ENCODE results near the gene SIGLEC10. TPM values are rescaled to one million over a fixed set of nuclear protein-coding genes. Genes with fewer than 3 reads are reported as not detected.

Gene SIGLEC10, protein sequence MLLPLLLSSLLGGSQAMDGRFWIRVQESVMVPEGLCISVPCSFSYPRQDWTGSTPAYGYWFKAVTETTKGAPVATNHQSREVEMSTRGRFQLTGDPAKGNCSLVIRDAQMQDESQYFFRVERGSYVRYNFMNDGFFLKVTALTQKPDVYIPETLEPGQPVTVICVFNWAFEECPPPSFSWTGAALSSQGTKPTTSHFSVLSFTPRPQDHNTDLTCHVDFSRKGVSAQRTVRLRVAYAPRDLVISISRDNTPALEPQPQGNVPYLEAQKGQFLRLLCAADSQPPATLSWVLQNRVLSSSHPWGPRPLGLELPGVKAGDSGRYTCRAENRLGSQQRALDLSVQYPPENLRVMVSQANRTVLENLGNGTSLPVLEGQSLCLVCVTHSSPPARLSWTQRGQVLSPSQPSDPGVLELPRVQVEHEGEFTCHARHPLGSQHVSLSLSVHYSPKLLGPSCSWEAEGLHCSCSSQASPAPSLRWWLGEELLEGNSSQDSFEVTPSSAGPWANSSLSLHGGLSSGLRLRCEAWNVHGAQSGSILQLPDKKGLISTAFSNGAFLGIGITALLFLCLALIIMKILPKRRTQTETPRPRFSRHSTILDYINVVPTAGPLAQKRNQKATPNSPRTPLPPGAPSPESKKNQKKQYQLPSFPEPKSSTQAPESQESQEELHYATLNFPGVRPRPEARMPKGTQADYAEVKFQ
- not detected in 2 replicates for total RNA-seq

GRCh38 chr19:51417107-51417809 is at the start of gene SIGLEC10:
Gene SIGLEC10 (minus strand): TSS chr19:51417642. CDS start chr19:51417581, 61 bp downstream.

DNA sequence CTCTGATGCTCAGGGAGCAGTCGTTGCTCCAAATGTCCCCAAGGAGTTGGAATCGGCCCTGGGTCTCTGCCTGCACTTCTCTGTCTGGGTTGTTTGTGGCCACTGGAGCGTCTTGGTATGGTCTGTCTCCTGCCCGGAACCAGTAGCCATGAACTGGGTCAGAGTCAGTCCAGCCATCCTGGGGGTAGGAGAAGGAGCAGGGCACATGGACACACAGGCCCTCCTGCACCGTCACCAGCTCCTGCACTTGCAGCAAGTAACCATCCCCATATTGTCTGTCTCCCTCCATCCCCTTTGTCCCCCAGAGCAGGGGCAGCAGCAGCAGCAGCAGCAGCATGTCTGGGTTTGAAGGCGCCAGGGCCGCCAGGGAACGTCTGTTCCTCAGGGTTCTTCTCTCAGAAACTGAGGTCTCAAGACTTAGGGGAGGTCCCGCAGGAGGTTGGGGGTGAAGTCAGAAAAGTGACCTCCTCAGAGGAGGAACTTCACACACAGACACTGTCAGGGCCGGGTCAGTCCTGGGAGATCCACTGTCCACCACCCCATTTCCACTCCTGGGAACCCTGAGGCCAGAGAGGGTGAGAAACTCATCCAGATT is 40.7 kb upstream of the SIGLEC10 start, which contains the start of gene SIGLEC8:
Gene SIGLEC8 (minus strand): TSS at position 404 of the 595 bp plus-strand sequence. CDS start 67 bp downstream, at position 337.

DNA sequence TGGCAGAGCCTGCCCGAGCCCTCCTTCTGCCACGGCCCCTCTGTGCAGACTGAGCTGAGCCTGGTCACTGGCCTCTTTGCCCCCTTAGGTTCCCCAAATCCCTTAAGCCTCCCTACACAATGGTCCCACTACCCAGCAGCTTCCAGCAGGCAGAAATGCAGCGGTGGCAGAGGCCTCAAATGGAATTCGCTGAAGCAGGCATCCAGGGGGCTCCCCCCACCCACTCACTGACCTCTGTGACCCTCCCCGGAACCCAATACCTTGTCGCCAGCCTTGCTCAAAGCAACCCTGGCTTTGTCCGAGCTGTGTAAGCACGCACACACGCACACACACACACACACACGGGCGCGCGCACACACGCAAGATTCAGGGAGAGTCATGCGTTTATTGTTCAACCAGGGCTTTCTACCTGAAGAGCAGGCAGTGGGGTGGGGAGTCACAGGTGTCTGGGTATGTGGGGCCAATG is 29.5 kb downstream of the SIGLEC10 start, which contains the start of gene LIM2:
Gene LIM2 (minus strand): TSS at position 51 of the 466 bp plus-strand sequence. CDS start 531 bp downstream, outside the sequence.

DNA sequence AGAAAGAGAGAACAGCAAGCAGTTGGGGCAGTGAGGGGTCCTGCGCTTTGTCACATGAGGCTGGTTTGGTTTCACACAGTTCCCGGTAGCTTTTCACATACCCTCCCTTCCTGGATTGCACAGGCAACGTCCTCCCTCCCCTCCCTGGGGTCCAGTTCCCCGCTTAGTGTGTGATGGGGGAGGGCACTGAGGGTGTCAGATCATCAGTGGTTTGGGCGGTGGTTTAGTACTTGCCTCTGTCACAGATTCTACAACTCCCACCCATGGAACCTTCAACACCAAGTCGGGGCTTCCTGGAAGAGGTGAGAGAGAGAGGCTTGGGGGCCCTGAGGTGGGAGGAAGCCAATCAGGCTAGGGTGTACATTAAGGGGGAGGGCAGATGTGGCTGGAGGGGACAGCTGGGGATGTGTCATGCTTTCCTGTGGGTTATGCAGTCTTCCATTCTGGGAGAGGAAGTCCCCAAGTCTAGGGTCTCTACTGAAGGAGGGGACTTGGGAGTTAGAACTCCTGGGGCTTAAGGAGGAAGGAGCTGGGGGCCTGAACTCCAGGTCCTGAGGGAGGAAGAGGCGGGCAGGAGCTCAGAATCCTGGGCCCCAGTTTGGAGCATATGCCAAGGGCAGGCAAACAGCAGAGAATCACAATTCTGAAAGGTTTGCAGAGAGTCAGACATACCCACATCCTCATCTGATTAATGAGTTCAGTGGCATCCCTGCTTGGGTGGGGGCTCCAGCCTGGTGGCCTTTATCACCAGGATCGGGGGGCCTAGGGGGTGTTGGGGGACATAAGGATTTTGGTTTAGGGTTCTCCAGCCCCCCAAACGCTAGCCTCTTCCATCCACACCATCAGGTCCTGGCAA is 44.6 kb downstream of the SIGLEC10 start, which contains the start of gene NKG7:
Gene NKG7 (minus strand): TSS at position 6 of the 856 bp plus-strand sequence. CDS start 119 bp downstream, outside the sequence.

GRCh38 chr19:51368366-51369282 is 48.8 kb downstream of the SIGLEC10 start, which contains the start of gene CLDND2:
Gene CLDND2 (minus strand): TSS chr19:51369003. CDS start chr19:51368577, 426 bp downstream.

GRCh38 chr19:51365965-51366388 is 51.5 kb downstream of the SIGLEC10 start, which contains the start of gene ETFB:
Gene ETFB (minus strand): TSS chr19:51366388. CDS start chr19:51366326, 62 bp downstream.

Other genes with a start within 250 kb of the SIGLEC10 start
- gene CD33, start 192.6 kb downstream of the SIGLEC10 start, total RNA-seq = not detected in 2 replicates
- gene SIGLECL1, start 166.6 kb downstream of the SIGLEC10 start, total RNA-seq = not detected in 2 replicates
- not detected in 2 replicates for gene IGLON5, start 106.0 kb downstream of the SIGLEC10 start, total RNA-seq
- 0.68 and 1.6 TPM in 2 replicates for gene VSIG10L, start 75.5 kb downstream of the SIGLEC10 start, total RNA-seq
- 26.7 and 59.9 TPM in 2 replicates for gene ETFB, start 51.3 kb downstream of the SIGLEC10 start, total RNA-seq
- gene CLDND2, start 48.6 kb downstream of the SIGLEC10 start, total RNA-seq = not detected in 2 replicates
- gene NKG7, start 45.0 kb downstream of the SIGLEC10 start, total RNA-seq = not detected in 2 replicates
- not detected in 2 replicates for gene LIM2, start 29.7 kb downstream of the SIGLEC10 start, total RNA-seq
- gene C19orf84, start 27.1 kb downstream of the SIGLEC10 start, total RNA-seq = not detected in 2 replicates
- not detected in 2 replicates for gene SIGLEC8, start 40.8 kb upstream of the SIGLEC10 start, total RNA-seq
- gene CEACAM18, start 60.9 kb upstream of the SIGLEC10 start, total RNA-seq = not detected in 2 replicates
- gene SIGLEC12, start 84.2 kb upstream of the SIGLEC10 start, total RNA-seq = not detected in 2 replicates
- not detected in 2 replicates for gene SIGLEC6, start 114.0 kb upstream of the SIGLEC10 start, total RNA-seq
- 1.4 and 3.2 TPM in 2 replicates for gene ZNF175, start 153.6 kb upstream of the SIGLEC10 start, total RNA-seq
- not detected in 2 replicates for gene SIGLEC5, start 212.8 kb upstream of the SIGLEC10 start, total RNA-seq
- gene SIGLEC14, start 229.2 kb upstream of the SIGLEC10 start, total RNA-seq = not detected in 2 replicates